SHP77 (cell line): Measurements from ENCODE around the gene NAA80.

Source experiments
- DNase-seq, 2 experiments: peaks; one replicate each; lab custom pipeline; 2025; lab: John Stamatoyannopoulos, UW

The NAA80 gene

GRCh38 chr3:50327943-50328691, 28.9 kb upstream of the NAA80 start, which contains the start of gene TUSC2:
Gene TUSC2 (minus strand): TSS chr3:50328223. CDS start chr3:50328099, 124 bp downstream.
- DNase-seq = peak; percentile 97 to 98

- DNase-seq = no peak
These were observed 27.9 kb upstream of the NAA80 start for GRCh38 chr3:50327129-50327528.

GRCh38 chr3:50326182-50326541, 27.0 kb upstream of the NAA80 start:
- no peak for DNase-seq

- DNase-seq = no peak
These were observed 26.4 kb upstream of the NAA80 start for GRCh38 chr3:50325497-50326181.

GRCh38 chr3:50325113-50325480, 25.9 kb upstream of the NAA80 start:
- no peak for DNase-seq

GRCh38 chr3:50324351-50325112, 25.3 kb upstream of the NAA80 start:
- DNase-seq = peak; percentile 70 to 74

GRCh38 chr3:50323614-50324199, 24.5 kb upstream of the NAA80 start:
- no peak for DNase-seq

DNA sequence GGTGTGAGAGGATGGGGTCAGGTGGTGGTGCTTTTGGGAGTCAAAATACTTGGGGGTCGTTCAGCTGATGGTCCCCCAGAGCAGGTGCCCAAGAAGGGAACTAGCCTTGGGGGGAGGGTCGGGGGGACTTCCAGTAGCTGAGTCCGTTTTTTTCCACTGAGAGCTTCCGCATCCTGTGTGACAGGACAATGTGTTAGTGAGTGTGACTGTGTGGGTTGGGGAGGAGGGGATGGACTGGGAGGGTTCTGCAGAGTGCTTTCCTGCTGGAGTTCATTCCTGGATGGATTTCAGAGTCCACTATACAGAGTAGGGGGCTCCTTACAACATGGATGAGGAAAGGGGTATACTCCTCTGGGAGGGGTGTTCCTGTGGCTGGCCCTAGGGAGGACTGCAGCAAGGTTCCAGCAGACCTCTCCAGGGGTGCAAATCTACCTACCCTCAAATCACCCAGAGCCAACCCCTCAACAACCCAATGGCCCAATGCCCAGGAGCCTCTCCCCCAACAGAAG, 23.9 kb upstream of the NAA80 start:
- DNase-seq = peak; percentile 37 to 51

DNA sequence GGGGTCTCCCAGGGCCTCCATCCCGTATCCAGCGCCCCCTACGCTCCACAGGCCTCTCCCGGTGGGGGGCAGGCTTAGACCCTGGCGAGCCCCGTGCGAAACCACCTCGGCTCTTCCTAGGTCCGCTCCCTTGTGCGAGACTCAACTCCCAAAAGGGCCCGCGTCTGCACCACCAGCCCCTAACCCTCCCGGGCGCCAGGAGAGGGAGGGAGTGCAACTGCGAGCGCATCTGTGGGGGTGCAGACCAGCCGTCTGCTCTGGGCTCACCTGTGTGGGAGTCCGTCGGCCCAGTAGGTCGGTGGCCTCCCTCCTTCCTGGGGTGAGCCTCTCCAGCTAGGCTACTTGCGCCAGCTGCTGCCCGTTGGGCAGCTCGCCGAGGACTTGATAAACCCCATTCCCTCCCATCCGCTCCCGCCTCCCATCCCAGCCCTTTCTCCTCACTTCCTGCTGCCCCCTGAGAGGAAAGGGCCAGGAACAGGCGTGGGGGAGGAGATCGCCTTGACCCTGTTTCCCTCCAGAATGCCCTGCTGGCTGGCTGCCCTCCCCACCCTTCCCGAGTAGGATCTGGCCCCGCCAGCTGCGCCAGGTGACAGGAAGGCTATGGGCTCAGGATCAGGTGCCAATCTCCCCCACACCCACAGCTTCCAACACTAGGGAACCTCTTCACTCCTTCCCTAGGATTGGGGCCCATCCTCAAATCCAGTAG, 23.3 kb upstream of the NAA80 start, which contains the start of gene HYAL2:
HYAL2 (minus strand) TSS at position 360 of the 706 bp plus-strand sequence. CDS start 2,256 bp downstream, outside the sequence.
- DNase-seq = peak; percentile 54 to 74

GRCh38 chr3:50322115-50322385, 22.8 kb upstream of the NAA80 start:
- no peak for DNase-seq

DNA sequence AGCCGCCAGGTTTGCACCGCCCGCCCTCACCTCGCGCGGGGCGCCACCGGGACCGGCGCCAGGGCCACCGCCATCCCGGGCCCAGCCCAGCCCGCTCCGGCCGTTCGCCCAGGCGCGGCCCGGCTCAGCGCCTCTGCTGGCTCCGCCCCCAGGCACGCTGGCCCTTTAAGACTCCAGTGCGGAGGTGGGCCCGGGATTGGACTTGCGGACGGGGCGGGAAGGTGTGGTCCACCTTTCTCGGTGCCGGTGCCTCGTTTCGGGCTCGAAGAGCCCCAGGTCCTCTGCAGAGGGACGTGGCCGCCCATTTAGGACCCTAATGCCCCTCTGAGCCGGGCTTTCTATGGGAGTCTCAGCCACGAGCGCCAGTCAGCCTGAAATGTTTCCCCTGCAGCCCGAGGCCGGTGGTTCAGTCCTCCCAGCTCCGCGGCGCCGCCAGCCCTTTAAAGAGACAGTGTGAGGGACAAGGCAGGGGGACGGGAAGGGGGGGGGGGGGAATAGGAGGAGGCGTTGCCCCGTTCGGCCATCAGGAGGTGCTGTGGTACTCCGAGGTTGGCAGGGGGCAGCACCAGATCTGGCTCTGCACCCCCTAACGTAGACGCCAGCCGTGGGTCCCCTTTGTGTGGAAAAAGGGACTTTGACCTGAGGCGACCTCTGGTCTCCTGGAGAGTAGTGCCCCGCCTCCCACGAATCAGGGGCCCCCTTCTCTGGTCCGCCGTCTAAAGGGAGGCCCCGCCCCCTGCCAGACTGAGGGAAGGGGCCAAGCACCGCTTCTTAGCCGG, 22.3 kb upstream of the NAA80 start:
- DNase-seq = peak; percentile 79 to 88

- peak; percentile 62 to 72 for DNase-seq
These were observed 21.7 kb upstream of the NAA80 start for GRCh38 chr3:50320853-50321335.

DNA sequence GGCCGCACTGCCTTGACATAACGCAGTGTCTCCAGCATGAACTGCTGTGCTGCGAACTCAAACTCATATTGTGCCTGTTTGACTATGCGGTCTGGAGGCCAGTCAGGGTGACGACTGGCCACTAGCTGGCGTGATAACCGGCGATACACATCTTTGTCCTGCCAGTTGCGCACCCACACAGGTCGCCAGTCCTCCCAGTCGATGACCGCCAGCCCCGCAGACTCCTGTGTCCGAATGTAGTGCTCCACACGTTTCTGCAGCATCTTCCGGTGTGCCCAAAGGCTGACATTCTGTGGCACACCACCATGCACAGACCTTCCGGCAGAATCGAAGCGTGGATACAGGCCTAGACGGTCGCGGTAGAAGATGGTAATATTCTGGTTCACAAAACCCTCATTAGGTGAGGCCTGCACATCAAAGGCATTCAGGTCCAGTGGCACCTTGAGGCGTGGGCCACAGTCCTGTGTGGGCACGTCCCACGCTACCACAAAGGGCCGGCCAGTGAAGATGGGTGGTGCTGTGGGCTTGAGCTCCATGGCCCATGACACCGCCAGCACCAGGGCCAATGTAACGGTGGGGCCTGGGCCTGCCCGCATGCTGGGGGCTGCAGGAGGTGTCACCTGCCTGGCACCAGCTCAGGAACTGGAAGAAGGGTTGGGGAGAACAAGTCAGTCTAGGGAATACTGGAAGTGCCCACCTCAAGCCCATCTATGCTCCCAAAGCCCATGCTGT, 20.9 kb upstream of the NAA80 start:
- DNase-seq = no peak

GRCh38 chr3:50319181-50319893, 20.1 kb upstream of the NAA80 start:
- no peak for DNase-seq

DNA sequence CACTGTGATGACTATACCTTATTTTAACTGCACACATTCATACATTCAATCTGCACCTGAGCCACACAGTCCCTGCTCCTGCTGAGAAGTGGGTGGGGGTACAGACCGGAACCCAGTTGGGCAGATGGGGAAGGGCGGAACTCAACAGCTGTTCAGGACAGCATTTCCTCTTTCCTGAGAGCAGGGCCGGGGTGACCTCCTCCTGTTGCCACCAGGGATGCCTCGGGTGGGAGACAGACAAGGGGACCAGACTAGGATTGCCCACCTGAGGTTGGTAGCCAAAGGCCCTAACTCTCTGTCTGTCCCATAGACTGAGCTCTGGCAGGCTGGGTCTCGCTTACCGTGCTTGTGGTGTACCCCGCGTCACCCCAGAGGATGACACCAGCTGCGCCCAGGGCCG, 19.4 kb upstream of the NAA80 start:
- DNase-seq = no peak

- no peak for DNase-seq
These were observed 19.0 kb upstream of the NAA80 start for GRCh38 chr3:50318163-50318562.

- DNase-seq = no peak
These were observed 18.1 kb upstream of the NAA80 start for GRCh38 chr3:50317300-50317699.

DNA sequence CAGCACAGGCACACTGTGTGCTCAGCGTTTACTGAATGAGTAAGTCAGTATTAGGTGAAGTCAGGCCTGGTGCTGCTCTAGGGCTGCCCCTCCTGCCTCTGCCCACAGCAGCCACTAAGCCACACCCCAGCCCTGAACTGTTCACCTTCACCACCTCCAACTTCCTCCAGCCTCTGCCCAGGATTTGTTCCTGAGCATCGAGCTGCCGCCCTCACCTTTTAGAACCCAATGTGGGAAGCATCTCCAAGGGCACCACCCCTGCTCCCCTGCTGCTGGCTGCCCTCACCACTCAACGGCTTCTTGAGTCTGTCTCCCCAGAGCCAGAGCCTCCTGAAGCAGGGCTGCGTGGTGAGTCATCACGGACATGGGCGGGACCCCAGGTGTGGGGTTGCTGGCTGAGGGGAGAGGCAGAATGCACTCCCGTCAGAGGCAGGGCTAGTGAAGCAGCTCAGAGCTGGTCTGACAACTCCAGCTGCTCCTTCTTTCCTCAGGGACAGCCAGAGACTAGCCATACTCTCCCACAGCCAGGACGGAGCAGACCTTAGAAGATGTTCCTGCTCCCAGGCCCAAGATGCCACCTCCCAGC, 17.5 kb upstream of the NAA80 start:
- no peak for DNase-seq

GRCh38 chr3:50314816-50315215, 15.6 kb upstream of the NAA80 start:
- DNase-seq = no peak
